ENCODE results near the gene MARVELD1.
"Not testable (repeated sequence)": the region's sequence is repeated elsewhere in the genome, so short reads cannot be mapped to it uniquely, and the experiment has no call there.

The MARVELD1 gene

DNA sequence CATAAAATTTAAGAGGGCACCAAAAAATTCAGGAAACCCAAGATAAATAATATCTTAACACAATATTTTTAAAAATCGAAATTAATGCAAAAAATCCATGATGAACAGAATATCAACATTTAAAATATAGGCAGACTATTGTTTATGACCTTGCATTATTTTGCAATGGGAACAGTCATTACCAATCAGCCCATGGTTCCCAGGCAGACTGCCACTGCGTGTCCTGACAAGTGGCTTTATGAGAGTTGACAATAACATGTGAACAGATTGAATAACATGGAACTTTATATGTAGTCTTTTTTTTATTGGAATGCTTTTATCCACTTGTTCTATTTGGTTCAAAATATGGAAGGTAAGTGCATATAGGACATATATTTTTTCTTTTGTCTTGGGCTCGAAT, 23.4 kb upstream of the MARVELD1 start:
- in situ Hi-C loops (cut with MboI; ENCODE audit: low sequenced_read_pairs, unreplicated experiment) = no loop called here

DNA sequence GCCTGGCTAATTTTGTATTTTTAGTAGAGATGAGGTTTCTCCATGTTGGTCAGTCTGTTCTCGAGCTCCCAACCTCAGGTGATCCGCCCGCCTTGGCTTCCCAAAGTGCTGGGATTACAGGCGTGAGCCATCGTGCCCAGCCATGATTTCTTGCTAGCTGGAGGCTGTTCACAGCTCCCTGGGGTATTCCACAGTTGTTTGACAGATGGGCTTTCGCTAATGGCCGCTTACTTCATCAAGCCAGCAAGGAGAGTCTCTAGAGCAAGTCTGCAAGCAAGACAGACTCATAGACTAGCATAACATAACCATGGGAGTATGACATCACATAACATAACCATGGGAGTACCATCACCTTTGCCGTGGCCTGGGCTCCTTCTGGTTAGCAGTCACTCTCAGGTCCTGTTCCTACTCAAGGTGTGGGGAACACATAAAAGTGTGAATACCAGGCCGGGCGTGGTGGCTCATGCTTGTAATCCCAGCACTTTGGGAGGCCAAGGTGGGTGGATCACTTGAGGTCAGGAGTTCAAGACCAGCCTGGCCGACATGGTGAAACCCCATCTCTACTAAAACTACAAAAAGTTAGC, 15.4 kb upstream of the MARVELD1 start:
- DNase-seq (ENCODE audit: low spot score); in situ Hi-C loops (cut with MboI; ENCODE audit: low sequenced_read_pairs, unreplicated experiment): not testable (repeated sequence)

More for the DNA sequence above, 23.4 kb upstream of the MARVELD1 start:
- TF ChIP-seq, protein P1, sequence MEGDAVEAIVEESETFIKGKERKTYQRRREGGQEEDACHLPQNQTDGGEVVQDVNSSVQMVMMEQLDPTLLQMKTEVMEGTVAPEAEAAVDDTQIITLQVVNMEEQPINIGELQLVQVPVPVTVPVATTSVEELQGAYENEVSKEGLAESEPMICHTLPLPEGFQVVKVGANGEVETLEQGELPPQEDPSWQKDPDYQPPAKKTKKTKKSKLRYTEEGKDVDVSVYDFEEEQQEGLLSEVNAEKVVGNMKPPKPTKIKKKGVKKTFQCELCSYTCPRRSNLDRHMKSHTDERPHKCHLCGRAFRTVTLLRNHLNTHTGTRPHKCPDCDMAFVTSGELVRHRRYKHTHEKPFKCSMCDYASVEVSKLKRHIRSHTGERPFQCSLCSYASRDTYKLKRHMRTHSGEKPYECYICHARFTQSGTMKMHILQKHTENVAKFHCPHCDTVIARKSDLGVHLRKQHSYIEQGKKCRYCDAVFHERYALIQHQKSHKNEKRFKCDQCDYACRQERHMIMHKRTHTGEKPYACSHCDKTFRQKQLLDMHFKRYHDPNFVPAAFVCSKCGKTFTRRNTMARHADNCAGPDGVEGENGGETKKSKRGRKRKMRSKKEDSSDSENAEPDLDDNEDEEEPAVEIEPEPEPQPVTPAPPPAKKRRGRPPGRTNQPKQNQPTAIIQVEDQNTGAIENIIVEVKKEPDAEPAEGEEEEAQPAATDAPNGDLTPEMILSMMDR (IDR thresholded peaks at IDR 0.05; ENCODE audit: borderline replicate concordance, control extremely low read depth, extremely low read depth, insufficient read depth, missing control alignments) = no peak
- no peak for DNase-seq (ENCODE audit: low spot score)

DNA sequence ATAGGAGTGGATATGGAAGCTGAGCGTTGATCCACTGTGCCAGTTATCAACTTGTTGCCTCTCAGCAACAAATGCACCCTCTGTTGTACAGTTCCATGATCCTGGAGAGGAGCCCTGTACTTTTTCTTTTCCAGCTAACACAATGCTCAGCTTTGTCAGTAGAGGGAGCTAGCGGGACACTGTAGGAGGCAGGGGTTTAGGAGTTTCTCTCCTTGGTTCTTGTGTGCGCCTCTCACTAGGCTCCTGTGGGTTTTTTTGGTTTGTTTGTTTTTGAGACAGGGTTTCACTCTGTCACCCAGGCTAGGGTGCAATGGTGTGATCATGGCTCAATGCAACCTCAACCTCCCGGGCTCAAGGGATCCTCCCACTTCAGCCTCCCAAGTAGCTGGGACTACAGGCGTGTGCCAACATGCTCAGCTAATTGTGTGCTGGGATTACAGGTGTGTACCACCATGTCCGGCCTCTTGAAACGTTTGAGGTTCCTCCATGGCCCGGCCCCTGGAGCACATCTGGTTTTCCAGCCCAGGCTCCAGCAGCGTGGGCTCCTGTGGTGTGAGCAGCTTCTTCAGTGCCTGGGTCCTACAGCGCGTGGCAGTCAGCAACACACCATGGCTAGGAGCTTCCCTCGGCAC, 12.0 kb upstream of the MARVELD1 start:
- TF ChIP-seq, protein P1 (IDR thresholded peaks at IDR 0.05; ENCODE audit: borderline replicate concordance, control extremely low read depth, extremely low read depth, insufficient read depth, missing control alignments) = peak; percentile 79
- peak; percentile 82 for DNase-seq (ENCODE audit: low spot score)
- in situ Hi-C loops (cut with MboI; ENCODE audit: low sequenced_read_pairs, unreplicated experiment) = no loop called here

DNA sequence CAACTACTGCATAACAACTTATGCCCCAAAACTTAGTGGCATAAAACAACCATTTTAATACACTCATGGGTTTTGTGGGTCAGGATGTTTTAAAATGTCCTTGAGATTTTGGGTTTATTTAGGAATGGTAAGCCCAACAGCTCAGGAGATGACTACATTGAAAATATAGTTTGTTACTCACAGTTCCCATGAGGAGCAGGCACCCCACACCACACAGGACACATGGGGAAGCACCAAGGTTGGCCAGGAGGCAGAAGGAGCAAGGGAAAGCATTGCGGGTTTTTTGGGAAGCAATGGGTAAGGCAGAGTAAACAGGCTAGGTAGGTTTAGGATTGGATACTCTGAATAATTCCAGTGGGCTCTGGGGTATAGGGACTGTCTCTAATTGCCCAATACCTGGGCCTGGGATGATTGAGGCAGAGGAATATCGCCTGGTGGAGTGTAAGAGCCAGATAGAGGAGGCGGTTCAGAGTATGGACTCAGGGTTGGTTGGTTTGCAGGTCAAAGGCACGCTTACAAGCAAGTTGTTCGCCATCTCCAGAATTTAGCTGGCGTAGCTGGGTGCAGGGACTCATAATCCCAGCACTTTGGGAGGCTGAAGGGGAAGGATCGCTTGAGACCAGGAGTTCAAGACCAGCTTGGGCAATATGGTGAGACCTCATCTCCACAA, 10.0 kb upstream of the MARVELD1 start:
- TF ChIP-seq, protein P1 (IDR thresholded peaks at IDR 0.05; ENCODE audit: borderline replicate concordance, control extremely low read depth, extremely low read depth, insufficient read depth, missing control alignments) = no peak
- in situ Hi-C loops (cut with MboI; ENCODE audit: low sequenced_read_pairs, unreplicated experiment) = no loop called here
- DNase-seq (ENCODE audit: low spot score) = no peak

DNA sequence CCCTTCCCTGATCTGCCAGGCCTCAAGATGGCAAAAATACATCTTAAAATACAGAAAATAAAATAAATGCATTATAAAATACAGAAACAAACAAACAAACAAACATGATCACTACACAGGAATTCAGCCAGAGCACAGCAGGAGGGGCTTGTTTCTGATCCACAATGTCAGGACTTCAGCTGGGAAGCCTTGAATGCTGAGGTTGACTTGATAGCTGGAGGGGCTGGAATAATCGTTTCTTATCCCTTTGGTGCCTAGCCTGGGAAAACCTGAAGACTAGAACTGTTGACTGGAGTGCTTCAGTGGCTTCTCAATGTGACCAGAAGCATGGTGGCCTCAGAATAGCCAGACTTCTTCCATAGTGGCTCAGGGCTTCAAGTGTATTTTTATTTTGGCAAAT, 9.2 kb upstream of the MARVELD1 start:
- DNase-seq (ENCODE audit: low spot score) = no peak
- TF ChIP-seq, protein P1 (IDR thresholded peaks at IDR 0.05; ENCODE audit: borderline replicate concordance, control extremely low read depth, extremely low read depth, insufficient read depth, missing control alignments) = no peak
- in situ Hi-C loops (cut with MboI; ENCODE audit: low sequenced_read_pairs, unreplicated experiment) = no loop called here

DNA sequence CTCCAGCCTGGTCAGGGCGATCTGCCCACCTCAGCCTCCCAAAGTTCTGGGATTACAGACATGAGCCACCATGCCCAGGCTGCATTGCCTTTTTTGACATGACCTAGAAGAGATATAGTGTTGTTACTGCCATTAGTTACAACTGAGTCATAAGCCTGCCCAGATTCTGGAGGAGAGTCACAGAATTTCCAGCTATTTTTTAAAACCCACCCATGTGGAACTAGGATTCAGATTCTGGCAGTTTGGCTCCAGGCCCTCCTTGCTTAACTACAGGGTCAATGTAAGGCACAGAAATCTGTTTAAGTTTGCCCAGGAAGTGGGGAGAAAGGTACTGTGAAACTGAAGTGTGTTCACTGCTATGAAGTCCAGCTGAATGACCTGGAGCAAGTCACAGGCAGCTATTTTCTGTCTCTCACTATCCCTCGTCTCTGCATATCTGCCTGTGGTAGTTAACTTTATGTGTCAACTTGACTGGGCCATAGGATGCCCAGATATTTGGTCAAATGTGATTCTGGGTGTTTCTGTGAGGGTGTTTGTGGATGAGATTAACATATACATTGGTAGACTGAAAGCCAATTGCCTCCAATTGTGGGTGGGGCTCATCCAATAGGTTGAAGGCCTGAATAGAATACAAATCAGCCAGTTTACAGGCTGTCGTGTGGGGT, 8.4 kb upstream of the MARVELD1 start:
- in situ Hi-C loops (cut with MboI; ENCODE audit: low sequenced_read_pairs, unreplicated experiment) = no loop called here

More for the DNA sequence above, 8.4 kb upstream of the MARVELD1 start:
- TF ChIP-seq, protein P1 (IDR thresholded peaks at IDR 0.05; ENCODE audit: borderline replicate concordance, control extremely low read depth, extremely low read depth, insufficient read depth, missing control alignments) = no peak
- no peak for DNase-seq (ENCODE audit: low spot score)

Data from GM13976 (cell line).